ENCODE measurements around the gene HOXA11.

HOXA11 gene

GRCh38 chr7:27180431-27181420 is 4.3 kb downstream of the HOXA11 start:
- no peak for DNase-seq (ENCODE audit: low read depth)

GRCh38 chr7:27179503-27180430 is 5.3 kb downstream of the HOXA11 start:
- peak; percentile 48 for DNase-seq (ENCODE audit: low read depth)

- DNase-seq (ENCODE audit: low read depth): no peak
These were observed 6.0 kb downstream of the HOXA11 start for GRCh38 chr7:27179030-27179429.

GRCh38 chr7:27178366-27178765 is 6.7 kb downstream of the HOXA11 start:
- DNase-seq (ENCODE audit: low read depth): no peak

GRCh38 chr7:27177795-27178320 is 7.2 kb downstream of the HOXA11 start:
- DNase-seq (ENCODE audit: low read depth): no peak

GRCh38 chr7:27176962-27177794 is 7.9 kb downstream of the HOXA11 start:
- no peak for DNase-seq (ENCODE audit: low read depth)

- no peak for DNase-seq (ENCODE audit: low read depth)
These were observed 8.5 kb downstream of the HOXA11 start for GRCh38 chr7:27176524-27176845.

GRCh38 chr7:27175626-27176523 is 9.2 kb downstream of the HOXA11 start:
- DNase-seq (ENCODE audit: low read depth): no peak

- DNase-seq (ENCODE audit: low read depth): no peak
These were observed 10.0 kb downstream of the HOXA11 start for GRCh38 chr7:27174874-27175625.

GRCh38 chr7:27173956-27174873 is 10.8 kb downstream of the HOXA11 start, which contains the start of gene HOXA10:
HOXA10 (minus strand) TSS chr7:27174320; CDS start chr7:27174306, 14 bp downstream.
- no peak for DNase-seq (ENCODE audit: low read depth)

GRCh38 chr7:27173511-27173955 is 11.5 kb downstream of the HOXA11 start:
- no peak for DNase-seq (ENCODE audit: low read depth)

GRCh38 chr7:27172823-27173510 is 12.1 kb downstream of the HOXA11 start:
- no peak for DNase-seq (ENCODE audit: low read depth)

- DNase-seq (ENCODE audit: low read depth): no peak
These were observed 12.7 kb downstream of the HOXA11 start for GRCh38 chr7:27172315-27172774.

GRCh38 chr7:27171637-27172314 is 13.3 kb downstream of the HOXA11 start:
- DNase-seq (ENCODE audit: low read depth): no peak

- DNase-seq (ENCODE audit: low read depth): no peak
These were observed 13.8 kb downstream of the HOXA11 start for GRCh38 chr7:27171325-27171636.

- DNase-seq (ENCODE audit: low read depth): no peak
These were observed 14.4 kb downstream of the HOXA11 start for GRCh38 chr7:27170426-27171324.
